Endothelial cell of umbilical vein (primary cell): ENCODE results near the gene NPC1L1. TPM values are rescaled to one million over a fixed set of nuclear protein-coding genes. Genes with fewer than 3 reads are reported as not detected.

Experiments
- BruUV-seq: library from RNA; stranded (reverse); fragments of 400-500 nt; replicated peaks from 2 replicates; lab custom pipeline; 2021; lab: Mats Ljungman, UMichigan
- CTCF ChIA-PET: fragments of 300-600, 350-600 bp; sonication (Branson Sonifier 250); formaldehyde crosslinking; loops from one replicate; lab custom pipeline; 2021; ENCODE audit warnings: antibody characterized with exemption, inconsistent platforms; lab: Charles Lee
- POLR2A ChIA-PET: fragments of 300-600, 350-600 bp; sonication (Branson Sonifier 250); formaldehyde crosslinking; loops from one replicate; lab custom pipeline; 2021; ENCODE audit warnings: antibody characterized with exemption, inconsistent platforms; lab: Charles Lee
- DNase-seq: peaks from one replicate; pipeline ENCODE4 v3.0.0-alpha.2; 2011; ENCODE audit warnings: low read depth, low spot score
- FAIRE-seq: peaks from 2 replicates; lab custom pipeline; 2011; peaks lifted over from hg19 to GRCh38; lab: Jason Lieb, UNC
- H2AFZ ChIP-seq: 2 replicates; pipeline ENCODE4 v1.6.0; 2012; ENCODE audit warnings: low read depth, low read length, control low read depth, inconsistent platforms
- H3K27ac ChIP-seq: 2 replicates; pipeline ENCODE4 v1.5.1; 2011; ENCODE audit warnings: low read depth, mild to moderate bottlenecking, control low read depth, low read length, moderate library complexity; ENCODE audit not compliant: insufficient read depth
- H3K27me3 ChIP-seq, 2 experiments: 2 replicates each; pipeline versions ENCODE4 v1.6.0 to v1.6.1; 2011; ENCODE audit warnings: low read length in 2 of 2, mixed read lengths in 1 of 2; ENCODE audit not compliant: control insufficient read depth in 2 of 2, insufficient read depth in 2 of 2
- H3K36me3 ChIP-seq, 2 experiments: 2 replicates in 1 of 2; 3 replicates in 1 of 2; pipeline ENCODE4 v1.5.1; 2011; ENCODE audit warnings: low read length in 2 of 2, mild to moderate bottlenecking in 1 of 2, moderate library complexity in 1 of 2; ENCODE audit not compliant: control insufficient read depth in 2 of 2, insufficient read depth in 2 of 2; ENCODE audit errors: extremely low read depth in 1 of 2
- H3K4me1 ChIP-seq: 3 replicates; pipeline ENCODE4 v1.5.1; 2011; ENCODE audit warnings: mild to moderate bottlenecking, low read length; ENCODE audit not compliant: control insufficient read depth, insufficient read depth; ENCODE audit errors: extremely low read depth
- H3K4me2 ChIP-seq: 2 replicates; pipeline ENCODE4 v1.6.1; 2011; ENCODE audit warnings: low read length, control low read depth, mixed read lengths; ENCODE audit not compliant: insufficient read depth
- H3K4me3 ChIP-seq, 3 experiments: fragments of 200-600 bp in 1 of 3; sonication (generic), shearing (Covaris generic) in 1 of 3; replicated peaks in 1 of 3; 2 replicates each; pipeline ENCODE4 v1.5.1; 2011 to 2016; ENCODE audit warnings: control low read depth in 3 of 3, low read length in 3 of 3, mild to moderate bottlenecking in 2 of 3, inconsistent platforms in 1 of 3, low read depth in 1 of 3, moderate library complexity in 1 of 3; ENCODE audit not compliant: insufficient read depth in 1 of 3
- H3K79me2 ChIP-seq: 2 replicates; pipeline ENCODE4 v1.6.0; 2012; ENCODE audit warnings: low read length, inconsistent platforms; ENCODE audit not compliant: control insufficient read depth, insufficient read depth
- H3K9ac ChIP-seq: replicated peaks from 2 replicates; pipeline ENCODE3; 2011; ENCODE audit warnings: low read length, control low read depth; ENCODE audit not compliant: insufficient read depth; ENCODE audit errors: extremely low read depth
- H3K9me1 ChIP-seq: replicated peaks from 3 replicates; pipeline ENCODE4 v1.6.0; 2011; ENCODE audit warnings: mild to moderate bottlenecking, low read length; ENCODE audit not compliant: control insufficient read depth, insufficient read depth; ENCODE audit errors: extremely low read depth
- H3K9me3 ChIP-seq: replicated peaks from 2 replicates; pipeline ENCODE4 v1.5.1; 2012; ENCODE audit warnings: low read length, inconsistent platforms; ENCODE audit not compliant: control insufficient read depth, insufficient read depth
- H4K20me1 ChIP-seq: replicated peaks from 2 replicates; pipeline ENCODE3; 2011; ENCODE audit warnings: mild to moderate bottlenecking, low read length; ENCODE audit not compliant: control insufficient read depth, insufficient read depth; ENCODE audit errors: extremely low read depth
- EZH2 ChIP-seq: IDR thresholded peaks from 2 replicates; pipeline ENCODE4 v1.6.1; 2012; ENCODE audit warnings: borderline replicate concordance, low read depth, mild to moderate bottlenecking, moderate library complexity, low read length, inconsistent platforms; ENCODE audit not compliant: severe bottlenecking
- FOS ChIP-seq: IDR thresholded peaks from 2 replicates; pipeline ENCODE4 v1.6.1; 2011; ENCODE audit warnings: mild to moderate bottlenecking, low read length, moderate library complexity, borderline replicate concordance; ENCODE audit not compliant: insufficient read depth
- POLR2AphosphoS5 ChIP-seq: IDR thresholded peaks from 2 replicates; pipeline ENCODE4 v1.6.1; 2012; ENCODE audit warnings: low read depth, mild to moderate bottlenecking, control low read depth, low read length, moderate library complexity; ENCODE audit not compliant: insufficient read depth
- dilution Hi-C: fragments of 300-500 bp; cut with MboI; formaldehyde crosslinking; loops from one replicate; pipeline ENCODE4 v1.15.0; 2019; ENCODE audit warnings: low sequenced_read_pairs; ENCODE audit not compliant: extremely low pct_ligation_motif_present
- intact Hi-C: fragments of 100-400 bp; cut with micrococcal nuclease; formaldehyde crosslinking; loops from one replicate; pipeline ENCODE4 v1.10.0; 2022
- polyA plus RNA-seq, 4 experiments: library from polyadenylated mRNA; depleted of rRNA in 3 of 4; stranded (reverse) in 3 of 4; unstranded in 1 of 4; fragments of >200 nt; gene quantifications; 2 replicates each; pipeline versions ENCODE4 v1.2.1 to v1.2.3, GENCODE V29; 2011 to 2012; ENCODE audit warnings: missing spikeins in 1 of 4
- total RNA-seq: library from RNA; stranded (reverse); gene quantifications from 2 replicates; pipeline ENCODE4 v1.2.3, GENCODE V29; 2021
- TF ChIP-seq, protein P1 (sequence below), 2 donors: IDR thresholded peaks; 1 replicate in 1 of 2; 2 replicates in 1 of 2; pipeline ENCODE4 v1.5.1; 2011; ENCODE audit warnings: low read length in 2 of 2, mild to moderate bottlenecking in 2 of 2, moderate library complexity in 2 of 2, control low read depth in 1 of 2, inconsistent platforms in 1 of 2, low read depth in 1 of 2; ENCODE audit not compliant: insufficient read depth in 1 of 2; ENCODE audit errors: extremely low read depth in 1 of 2

Gene NPC1L1
- total and polyA plus RNA-seq, 2 donors (not counting 3 experiments of a cell fraction or from before 2014, with no cell fraction given): not detected

DNA sequence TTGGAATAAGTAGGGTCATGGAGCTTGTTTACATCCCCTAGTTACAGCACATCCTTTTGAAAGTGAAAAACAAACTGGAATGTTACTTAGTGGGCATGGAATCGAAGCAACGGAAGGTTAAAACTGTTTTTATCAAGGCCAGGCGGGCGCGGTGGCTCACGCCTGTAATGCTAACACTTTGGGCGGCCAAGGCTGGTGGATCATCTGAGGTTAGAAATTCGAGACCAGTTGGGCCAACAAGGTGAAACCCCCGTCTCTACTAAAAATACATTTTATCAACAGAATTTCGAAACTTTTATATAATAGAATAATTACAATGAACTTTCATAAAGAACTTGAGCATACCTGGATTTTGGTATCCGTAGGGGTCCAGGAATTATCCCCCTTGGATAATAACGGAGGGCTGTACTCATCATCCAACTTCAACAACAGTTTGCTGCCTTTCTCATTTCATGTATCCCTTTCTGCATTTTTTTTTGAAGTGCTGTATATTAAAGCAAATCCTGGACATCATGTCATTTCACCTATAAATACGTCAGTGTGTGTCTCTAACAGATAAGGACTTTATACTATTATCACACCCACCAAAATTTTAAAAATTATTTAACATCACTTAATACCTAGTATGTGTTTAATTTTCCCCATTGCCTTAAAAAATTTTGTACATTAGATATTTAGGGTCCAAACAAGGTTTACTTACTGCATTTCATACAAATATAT is 42.2 kb upstream of the NPC1L1 start:
- dilution Hi-C loops: no loop called here
- ChIA-PET CTCF (interaction anchor here (1.5 to 2.6 kb wide), 3 partner anchors 16 to 264 kb away, joined by 5 to 20 read pairs (median 5); partner anchors contain the start of genes H2AZ2 and OGDH), POLR2A (interaction anchor here (1.4 kb wide), 1 partner anchor 264 kb away, joined by 6 read pairs; the partner anchor contains the start of gene H2AZ2)
- BruUV-seq: no TSS peak
- Histone ChIP-seq H4K20me1 (no peaks in the 10 kb centered on the region), H3K36me3 (peaks cover 7 to 8% of the 10 kb centered on the region in 2 experiments), H3K27ac (no peak overlapping the region), H3K79me2 (peaks cover 17% of the 10 kb centered on the region), H3K4me1 (peaks cover 8% of the 10 kb centered on the region), H3K4me2 (peak overlapping the region; percentile 72), H3K9ac (peak overlapping the region; percentile 58), H3K9me1 (no peaks in the 10 kb centered on the region), H2AFZ (no peak overlapping the region), H3K9me3 (no peaks in the 10 kb centered on the region), H3K4me3 (peak overlapping the region in 1 of 3 experiments; percentile 67), H3K27me3 (no peaks in the 10 kb centered on the region)
- intact Hi-C loops: loop anchor here (2.0 kb wide), 1 partner anchor 165 kb away; the partner anchor contains the start of gene ZMIZ2
- TF ChIP-seq, protein P1, sequence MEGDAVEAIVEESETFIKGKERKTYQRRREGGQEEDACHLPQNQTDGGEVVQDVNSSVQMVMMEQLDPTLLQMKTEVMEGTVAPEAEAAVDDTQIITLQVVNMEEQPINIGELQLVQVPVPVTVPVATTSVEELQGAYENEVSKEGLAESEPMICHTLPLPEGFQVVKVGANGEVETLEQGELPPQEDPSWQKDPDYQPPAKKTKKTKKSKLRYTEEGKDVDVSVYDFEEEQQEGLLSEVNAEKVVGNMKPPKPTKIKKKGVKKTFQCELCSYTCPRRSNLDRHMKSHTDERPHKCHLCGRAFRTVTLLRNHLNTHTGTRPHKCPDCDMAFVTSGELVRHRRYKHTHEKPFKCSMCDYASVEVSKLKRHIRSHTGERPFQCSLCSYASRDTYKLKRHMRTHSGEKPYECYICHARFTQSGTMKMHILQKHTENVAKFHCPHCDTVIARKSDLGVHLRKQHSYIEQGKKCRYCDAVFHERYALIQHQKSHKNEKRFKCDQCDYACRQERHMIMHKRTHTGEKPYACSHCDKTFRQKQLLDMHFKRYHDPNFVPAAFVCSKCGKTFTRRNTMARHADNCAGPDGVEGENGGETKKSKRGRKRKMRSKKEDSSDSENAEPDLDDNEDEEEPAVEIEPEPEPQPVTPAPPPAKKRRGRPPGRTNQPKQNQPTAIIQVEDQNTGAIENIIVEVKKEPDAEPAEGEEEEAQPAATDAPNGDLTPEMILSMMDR (IDR thresholded peaks at IDR 0.05; ENCODE audit: extremely low read depth in 1 of 2, insufficient read depth in 1 of 2, low read depth in 1 of 2, low read length in 2 of 2): no peak
- TF ChIP-seq EZH2 (no peak), FOS (no peak), POLR2AphosphoS5 (no peak)
- FAIRE-seq (peak; percentile 38), DNase-seq (no peak)
